ENCODE measurements around the gene FBXO44. TPM values are rescaled to one million over a fixed set of nuclear protein-coding genes. Genes with fewer than 3 reads are reported as not detected.

The FBXO44 gene
- total RNA-seq, 1 experiment from 2014 or later: 70.8 TPM

GRCh38 chr1:11613347-11613746 is 41.3 kb upstream of the FBXO44 start:
- no peak overlapping the region for H3K27ac ChIP-seq (ENCODE audit: low read length)

GRCh38 chr1:11615090-11615489 is 39.6 kb upstream of the FBXO44 start:
- no peaks in the 10 kb centered on the region for H3K9me3 ChIP-seq (ENCODE audit: control insufficient read depth, insufficient read depth, low read depth, low read length)
- ChIA-PET POLR2A (no interaction called here), CTCF (no interaction called here)
- no peak overlapping the region for H3K4me3 ChIP-seq (ENCODE audit: low read depth in 2 of 2, low read length in 2 of 2)
- H3K4me1 ChIP-seq (ENCODE audit: control insufficient read depth, insufficient read depth, low read length): no peaks in the 10 kb centered on the region
- TF ChIP-seq SIN3A (IDR thresholded peaks at IDR 0.05; ENCODE audit: borderline replicate concordance, insufficient read depth, low read depth, low read length) (no peak), REST (IDR thresholded peaks at IDR 0.05; ENCODE audit: insufficient read depth in 1 of 2, low read depth in 2 of 2, low read length in 1 of 2) (no peak), CTCF (IDR thresholded peaks at IDR 0.05) (no peak), POLR2AphosphoS5 (IDR thresholded peaks at IDR 0.05; ENCODE audit: low read depth, low read length) (no peak), TCF7L2 (IDR thresholded peaks at IDR 0.05; ENCODE audit: low read depth, low read length) (no peak)
- intact Hi-C loops (cut with micrococcal nuclease; ENCODE audit: unreplicated experiment): no loop called here
- no peaks in the 10 kb centered on the region for H3K36me3 ChIP-seq (ENCODE audit: control insufficient read depth, insufficient read depth, low read length)
- ATAC-seq (0 out of 2 replicates have a peak, but pooled peaks have one; percentile 12), DNase-seq (ENCODE audit: low read depth, low spot score) (no peak)
- in situ Hi-C loops (cut with HindIII; ENCODE audit: low pct_unique_long_range_greater_than_20kb, low sequenced_read_pairs): no loop called here
- no TSS peak for BruUV-seq (replicated peaks)
- no peaks in the 10 kb centered on the region for H3K27me3 ChIP-seq (ENCODE audit: control insufficient read depth, insufficient read depth, low read length)
- no peak overlapping the region for H3K27ac ChIP-seq (ENCODE audit: low read length)

More at GRCh38 chr1:11613347-11613746, 41.3 kb upstream of the FBXO44 start:
- no TSS peak for BruUV-seq (replicated peaks)
- H3K4me1 ChIP-seq (ENCODE audit: control insufficient read depth, insufficient read depth, low read length): no peaks in the 10 kb centered on the region
- H3K27me3 ChIP-seq (ENCODE audit: control insufficient read depth, insufficient read depth, low read length): no peaks in the 10 kb centered on the region
- no peaks in the 10 kb centered on the region for H3K36me3 ChIP-seq (ENCODE audit: control insufficient read depth, insufficient read depth, low read length)
- H3K9me3 ChIP-seq (ENCODE audit: control insufficient read depth, insufficient read depth, low read depth, low read length): no peaks in the 10 kb centered on the region
- CTCF ChIA-PET: no interaction called here
- no peak for ATAC-seq
- TF ChIP-seq TCF7L2 (IDR thresholded peaks at IDR 0.05; ENCODE audit: low read depth, low read length) (no peak), POLR2AphosphoS5 (IDR thresholded peaks at IDR 0.05; ENCODE audit: low read depth, low read length) (no peak), CTCF (IDR thresholded peaks at IDR 0.05) (no peak), SIN3A (IDR thresholded peaks at IDR 0.05; ENCODE audit: borderline replicate concordance, insufficient read depth, low read depth, low read length) (no peak), REST (IDR thresholded peaks at IDR 0.05; ENCODE audit: insufficient read depth in 1 of 2, low read depth in 2 of 2, low read length in 1 of 2) (no peak)
- in situ Hi-C loops (cut with HindIII; ENCODE audit: low pct_unique_long_range_greater_than_20kb, low sequenced_read_pairs): no loop called here
- H3K4me3 ChIP-seq (ENCODE audit: low read depth in 2 of 2, low read length in 2 of 2): no peak overlapping the region
- POLR2A ChIA-PET: no interaction called here
- no peak for DNase-seq (ENCODE audit: low read depth, low spot score)
- intact Hi-C loops (cut with micrococcal nuclease; ENCODE audit: unreplicated experiment): no loop called here

Measured in Panc1 (cell line).